Hepatocyte (in vitro differentiated cells): ENCODE data around the gene SLC29A3. TPM values are rescaled to one million over a fixed set of nuclear protein-coding genes. Genes with fewer than 3 reads are reported as not detected.

Experiments
- DNase-seq: peaks from one replicate; pipeline ENCODE4 v3.0.0-alpha.2; 2016; ENCODE audit warnings: low spot score
- H2AFZ ChIP-seq: fragments of 200-600 bp; sonication (generic); 2 replicates; pipeline ENCODE4 v1.6.0; 2016; ENCODE audit warnings: antibody characterized with exemption, mild to moderate bottlenecking
- H3K27ac ChIP-seq: fragments of 200-600 bp; sonication (generic); 2 replicates; pipeline ENCODE4 v1.5.1; 2016; ENCODE audit warnings: mild to moderate bottlenecking
- H3K27me3 ChIP-seq: fragments of 200-600 bp; sonication (generic); 2 replicates; pipeline ENCODE4 v1.6.1; 2016
- H3K36me3 ChIP-seq: fragments of 200-600 bp; sonication (generic); replicated peaks from 2 replicates; pipeline ENCODE4 v1.5.1; 2016; ENCODE audit warnings: low read depth; ENCODE audit not compliant: insufficient read depth
- H3K4me1 ChIP-seq: fragments of 200-600 bp; sonication (generic); 2 replicates; pipeline ENCODE4 v1.5.1; 2016; ENCODE audit warnings: mild to moderate bottlenecking, moderate library complexity; ENCODE audit not compliant: insufficient read depth
- H3K4me2 ChIP-seq: fragments of 200-600 bp; sonication (generic); 2 replicates; pipeline ENCODE4 v1.6.0; 2016
- H3K4me3 ChIP-seq: fragments of 200-600 bp; sonication (generic); 2 replicates; pipeline ENCODE4 v1.5.1; 2016; ENCODE audit warnings: mild to moderate bottlenecking
- H3K79me2 ChIP-seq: fragments of 200-600 bp; sonication (generic); 2 replicates; pipeline ENCODE4 v1.6.0; 2017; ENCODE audit warnings: mild to moderate bottlenecking
- H3K9me2 ChIP-seq: fragments of 200-600 bp; sonication (generic); replicated peaks from 2 replicates; pipeline ENCODE4 v1.6.0; 2017; ENCODE audit warnings: mild to moderate bottlenecking; ENCODE audit not compliant: insufficient read depth
- H3K9me3 ChIP-seq: fragments of 200-600 bp; sonication (generic); 2 replicates; pipeline ENCODE4 v1.5.1; 2016; ENCODE audit warnings: low read depth, mild to moderate bottlenecking
- H4K20me1 ChIP-seq: fragments of 200-600 bp; sonication (generic); 2 replicates; pipeline ENCODE4 v1.6.0; 2016; ENCODE audit warnings: mild to moderate bottlenecking; ENCODE audit not compliant: insufficient read depth, poor library complexity, severe bottlenecking
- EZH2 ChIP-seq: fragments of 200-600 bp; sonication (generic); IDR thresholded peaks from 2 replicates; pipeline ENCODE4 v1.6.1; 2016; ENCODE audit warnings: antibody characterized with exemption, mild to moderate bottlenecking, borderline replicate concordance
- EZH2phosphoT487 ChIP-seq: fragments of 200-600 bp; sonication (generic); IDR thresholded peaks from one replicate; pipeline ENCODE4 v1.6.1; 2018; ENCODE audit warnings: antibody characterized with exemption, mild to moderate bottlenecking, low read depth, moderate library complexity; ENCODE audit not compliant: unreplicated experiment, severe bottlenecking
- WGBS: methylation state at CpG from one replicate; pipeline ENCODE4 v1.1.6; 2016; ENCODE audit warnings: low lambda C conversion rate; ENCODE audit errors: missing lambda C conversion rate; 5-methylcytosine and 5-hydroxymethylcytosine counted together
- polyA plus RNA-seq: library from polyadenylated mRNA; unstranded; fragments of >200 nt; fragmentation: Nextera tagmentation; extraction: Ambion mirVana; gene quantifications from 2 replicates; pipeline ENCODE4 v1.2.1, GENCODE V29; 2016
- total RNA-seq: library from RNA; depleted of rRNA; stranded (reverse); fragments of >200 nt; gene quantifications from 2 replicates; pipeline ENCODE4 v1.2.3, GENCODE V29; 2014
- TF ChIP-seq, protein P1 (sequence below): fragments of 200-600 bp; sonication (generic); IDR thresholded peaks from 2 replicates; pipeline ENCODE4 v1.5.1; 2016; ENCODE audit warnings: antibody characterized with exemption, mild to moderate bottlenecking; ENCODE audit not compliant: poor library complexity

Gene SLC29A3
- total and polyA plus RNA-seq, 2 experiments from 2014 or later, result 8.4 to 12.0 TPM

DNA sequence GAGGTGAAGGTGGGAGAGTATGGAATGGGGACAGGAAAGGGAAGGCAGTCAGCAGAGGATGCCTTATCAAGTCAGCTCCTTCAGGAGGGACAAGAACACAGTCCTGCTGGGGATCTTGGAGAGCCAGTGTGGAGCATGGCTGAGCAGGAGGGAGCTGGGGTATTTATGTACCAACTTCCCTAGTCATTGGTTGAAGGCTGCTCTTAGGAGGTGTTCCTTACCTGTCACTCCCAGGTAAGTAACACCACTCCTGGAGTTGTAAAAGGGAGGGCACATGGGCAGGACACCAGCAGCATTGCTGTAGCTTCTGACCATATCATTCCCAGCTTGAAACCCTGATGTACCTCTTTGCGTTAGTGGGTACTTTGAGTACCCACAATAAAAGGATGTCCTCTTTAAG, 29.8 kb downstream of the SLC29A3 start:
- 96% methylated on average over 1 of the region's 1 CpG for WGBS
- Histone ChIP-seq H3K4me1 (peaks cover 33% of the 10 kb centered on the region), H3K4me3 (no peak overlapping the region), H3K27ac (peak overlapping the region; percentile 82), H3K4me2 (no peak overlapping the region), H3K9me2 (no peaks in the 10 kb centered on the region), H3K36me3 (no peaks in the 10 kb centered on the region), H4K20me1 (no peaks in the 10 kb centered on the region), H3K9me3 (no peaks in the 10 kb centered on the region), H2AFZ (no peak overlapping the region), H3K79me2 (no peaks in the 10 kb centered on the region), H3K27me3 (no peaks in the 10 kb centered on the region)
- DNase-seq, result no peak
- no peak for TF ChIP-seq EZH2
- TF ChIP-seq, protein P1, sequence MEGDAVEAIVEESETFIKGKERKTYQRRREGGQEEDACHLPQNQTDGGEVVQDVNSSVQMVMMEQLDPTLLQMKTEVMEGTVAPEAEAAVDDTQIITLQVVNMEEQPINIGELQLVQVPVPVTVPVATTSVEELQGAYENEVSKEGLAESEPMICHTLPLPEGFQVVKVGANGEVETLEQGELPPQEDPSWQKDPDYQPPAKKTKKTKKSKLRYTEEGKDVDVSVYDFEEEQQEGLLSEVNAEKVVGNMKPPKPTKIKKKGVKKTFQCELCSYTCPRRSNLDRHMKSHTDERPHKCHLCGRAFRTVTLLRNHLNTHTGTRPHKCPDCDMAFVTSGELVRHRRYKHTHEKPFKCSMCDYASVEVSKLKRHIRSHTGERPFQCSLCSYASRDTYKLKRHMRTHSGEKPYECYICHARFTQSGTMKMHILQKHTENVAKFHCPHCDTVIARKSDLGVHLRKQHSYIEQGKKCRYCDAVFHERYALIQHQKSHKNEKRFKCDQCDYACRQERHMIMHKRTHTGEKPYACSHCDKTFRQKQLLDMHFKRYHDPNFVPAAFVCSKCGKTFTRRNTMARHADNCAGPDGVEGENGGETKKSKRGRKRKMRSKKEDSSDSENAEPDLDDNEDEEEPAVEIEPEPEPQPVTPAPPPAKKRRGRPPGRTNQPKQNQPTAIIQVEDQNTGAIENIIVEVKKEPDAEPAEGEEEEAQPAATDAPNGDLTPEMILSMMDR, result no peak
- no peak for TF ChIP-seq EZH2phosphoT487

DNA sequence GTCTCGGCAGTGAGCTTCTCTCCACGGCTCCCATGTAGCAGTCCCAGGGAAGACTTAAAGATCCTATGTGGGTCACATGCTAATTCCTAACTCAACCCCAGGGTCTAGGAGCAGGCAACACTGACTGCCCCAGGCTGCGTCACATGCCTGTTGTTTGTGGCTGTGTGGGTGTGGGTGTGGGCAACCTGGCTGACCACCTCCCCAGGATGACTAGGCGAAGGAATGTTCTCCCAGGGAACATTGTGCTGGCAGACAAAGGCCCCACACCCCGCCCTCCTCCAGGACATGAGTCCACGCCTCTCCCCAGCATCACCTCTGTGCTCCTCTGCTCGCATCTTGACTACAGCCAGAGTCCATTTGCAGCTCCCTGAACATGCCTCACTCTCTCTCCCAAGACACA, 30.3 kb downstream of the SLC29A3 start:
- Histone ChIP-seq H2AFZ (no peak overlapping the region), H3K4me3 (no peak overlapping the region), H3K79me2 (no peaks in the 10 kb centered on the region), H4K20me1 (no peaks in the 10 kb centered on the region), H3K4me1 (peaks cover 27% of the 10 kb centered on the region), H3K27me3 (no peaks in the 10 kb centered on the region), H3K9me2 (no peaks in the 10 kb centered on the region), H3K9me3 (no peaks in the 10 kb centered on the region), H3K4me2 (no peak overlapping the region), H3K36me3 (no peaks in the 10 kb centered on the region), H3K27ac (peak overlapping the region; percentile 82)
- peak; percentile 46 for DNase-seq
- TF ChIP-seq EZH2phosphoT487, result no peak
- TF ChIP-seq EZH2, result no peak
- TF ChIP-seq, protein P1, result no peak
- whole genome bisulfite sequencing, result 89% methylated on average over 7 of the region's 7 CpGs

DNA sequence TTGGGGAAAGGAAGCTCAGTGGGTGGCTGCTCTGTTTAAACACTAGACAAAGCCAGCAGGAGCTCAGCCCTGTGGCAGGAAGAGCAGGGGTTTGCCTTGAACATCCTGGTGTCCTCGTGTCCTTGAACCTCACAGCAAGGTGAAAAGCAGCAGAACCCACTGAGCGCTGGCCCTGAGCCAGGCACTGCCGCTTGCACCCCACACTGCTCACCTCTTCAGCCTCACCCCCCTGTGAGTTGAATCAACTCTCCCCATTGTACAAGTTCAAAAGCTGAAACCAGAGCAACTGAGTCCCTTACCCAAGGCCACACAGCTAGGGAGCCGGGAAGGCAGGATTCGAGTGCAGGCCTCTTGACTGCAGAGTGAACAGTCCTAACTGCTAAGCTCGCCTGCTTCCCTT, 32.0 kb downstream of the SLC29A3 start:
- Histone ChIP-seq H3K9me2 (no peaks in the 10 kb centered on the region), H2AFZ (no peak overlapping the region), H3K9me3 (no peaks in the 10 kb centered on the region), H3K4me3 (no peak overlapping the region), H3K27me3 (no peaks in the 10 kb centered on the region), H3K4me2 (no peak overlapping the region), H3K36me3 (no peaks in the 10 kb centered on the region), H4K20me1 (no peaks in the 10 kb centered on the region), H3K27ac (no peak overlapping the region), H3K79me2 (no peaks in the 10 kb centered on the region), H3K4me1 (peaks cover 17% of the 10 kb centered on the region)
- no peak for TF ChIP-seq EZH2
- TF ChIP-seq, protein P1, result no peak
- no peak for TF ChIP-seq EZH2phosphoT487
- DNase-seq, result no peak
- over 99% methylated on average over 6 of the region's 6 CpGs for WGBS

DNA sequence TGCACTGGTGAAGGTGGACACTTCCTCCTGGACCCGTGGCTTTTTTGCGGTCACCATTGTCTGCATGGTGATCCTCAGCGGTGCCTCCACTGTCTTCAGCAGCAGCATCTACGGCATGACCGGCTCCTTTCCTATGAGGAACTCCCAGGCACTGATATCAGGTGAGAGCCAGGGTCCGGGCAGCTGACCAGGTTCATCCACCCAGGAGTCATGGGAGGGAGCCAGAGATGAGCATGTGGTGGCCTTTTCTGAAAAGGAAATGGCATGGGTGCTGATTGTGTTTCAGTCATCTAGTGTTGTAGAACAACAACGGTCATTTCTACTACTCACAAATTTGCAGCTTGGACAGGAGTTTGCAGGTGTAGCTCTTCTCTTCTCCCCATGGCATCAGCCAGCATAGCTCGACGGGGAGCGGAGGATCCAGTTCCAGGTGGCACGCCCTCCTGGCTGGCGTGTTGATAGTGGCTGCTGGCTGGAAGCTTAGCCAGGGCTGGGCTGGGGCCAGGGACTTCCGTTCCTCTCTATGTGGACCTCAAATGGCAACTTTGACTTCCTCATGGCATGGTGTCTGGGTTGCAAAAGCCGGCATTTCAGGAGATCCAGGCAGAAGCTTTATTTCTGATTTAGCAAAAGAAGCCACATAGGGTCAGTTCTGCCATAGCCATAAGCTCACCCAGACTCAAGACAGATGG, 32.7 kb downstream of the SLC29A3 start:
- Histone ChIP-seq H3K9me2 (no peaks in the 10 kb centered on the region), H3K9me3 (no peaks in the 10 kb centered on the region), H3K4me1 (peaks cover 17% of the 10 kb centered on the region), H3K36me3 (no peaks in the 10 kb centered on the region), H3K27ac (no peak overlapping the region), H4K20me1 (no peaks in the 10 kb centered on the region), H3K79me2 (no peaks in the 10 kb centered on the region), H3K4me2 (no peak overlapping the region), H2AFZ (no peak overlapping the region), H3K4me3 (no peak overlapping the region), H3K27me3 (no peaks in the 10 kb centered on the region)
- TF ChIP-seq EZH2 (no peak), EZH2phosphoT487 (no peak)
- TF ChIP-seq, protein P1, result no peak
- no peak for DNase-seq
- 93% methylated on average over 14 of the region's 14 CpGs for WGBS
